B cell (primary cell): Measurements from ENCODE around the gene SSC5D. TPM values are rescaled to one million over a fixed set of nuclear protein-coding genes. Genes with fewer than 3 reads are reported as not detected.

ENCODE experiments used
- ATAC-seq: fragments of 200-7000 bp; cut with Tn5 transposase; one replicate; pipeline ENCODE4 v1.10.0; 2021; ENCODE audit warnings: low read depth, mild to moderate bottlenecking, moderate number of reproducible peaks, moderate library complexity
- CTCF ChIA-PET: fragments of 350-600 bp; sonication (Branson Sonifier 250); formaldehyde crosslinking; loops from one replicate; lab custom pipeline; 2021; ENCODE audit warnings: antibody characterized with exemption, inconsistent platforms; lab: Charles Lee
- POLR2A ChIA-PET: fragments of 350-600 bp; sonication (Branson Sonifier 250); formaldehyde crosslinking; loops from one replicate; lab custom pipeline; 2021; ENCODE audit warnings: antibody characterized with exemption; lab: Charles Lee
- DNase-seq: peaks from one replicate; pipeline ENCODE4 v3.0.0; 2013
- H2AFZ ChIP-seq: 2 replicates; pipeline ENCODE4 v1.6.1; 2012; ENCODE audit warnings: mild to moderate bottlenecking, low read depth, low read length; ENCODE audit not compliant: insufficient read depth, poor library complexity, severe bottlenecking
- H3K27ac ChIP-seq, 2 donors: 1 replicate in 1 of 2; 2 replicates in 1 of 2; pipeline ENCODE4 v1.5.1; 2012 to 2013; ENCODE audit warnings: low read length in 2 of 2, mild to moderate bottlenecking in 2 of 2, moderate library complexity in 1 of 2
- H3K27me3 ChIP-seq, 4 experiments: fragments of 200-600 bp in 1 of 4; sonication (generic) in 1 of 4; replicated peaks in 1 of 4; 1 replicate in 2 of 4; 2 replicates in 2 of 4; pipeline versions ENCODE4 v1.6.1 to v1.7.0; 2013 to 2016; ENCODE audit warnings: low read length in 3 of 4, mild to moderate bottlenecking in 2 of 4, mixed read lengths in 1 of 4, moderate library complexity in 1 of 4; ENCODE audit not compliant: insufficient read depth in 4 of 4, control insufficient read depth in 3 of 4; ENCODE audit errors: control extremely low read depth in 1 of 4
- H3K36me3 ChIP-seq, 2 experiments: replicated peaks in 1 of 2; 1 replicate in 1 of 2; 2 replicates in 1 of 2; pipeline versions ENCODE4 v1.6.1 to v1.7.1; 2013; ENCODE audit warnings: low read length in 1 of 2; ENCODE audit not compliant: insufficient read depth in 2 of 2, control insufficient read depth in 1 of 2; ENCODE audit errors: control extremely low read depth in 1 of 2, extremely low read depth in 1 of 2
- H3K4me1 ChIP-seq, 2 donors: fragments of 200-600 bp in 1 of 2; sonication (generic) in 1 of 2; 1 replicate in 1 of 2; 2 replicates in 1 of 2; pipeline versions ENCODE4 v1.5.1 to v1.6.1; 2013 to 2017; ENCODE audit warnings: low read length in 2 of 2; ENCODE audit not compliant: control insufficient read depth in 2 of 2, insufficient read depth in 2 of 2
- H3K4me2 ChIP-seq: replicated peaks from 2 replicates; pipeline ENCODE3; 2012; ENCODE audit warnings: mild to moderate bottlenecking, low read depth, low read length; ENCODE audit not compliant: poor library complexity, severe bottlenecking
- H3K4me3 ChIP-seq, 5 experiments: fragments of 200-600 bp in 1 of 5; sonication (generic) in 1 of 5; 1 replicate in 3 of 5; 2 replicates in 2 of 5; pipeline versions ENCODE4 v1.5.1 to v1.7.0; 2011 to 2016; ENCODE audit warnings: low read length in 4 of 5, mild to moderate bottlenecking in 4 of 5, low read depth in 2 of 5, control low read depth in 1 of 5, moderate library complexity in 1 of 5; ENCODE audit not compliant: insufficient read depth in 1 of 5; ENCODE audit errors: control extremely low read depth in 1 of 5, extremely low read depth in 1 of 5
- H3K79me2 ChIP-seq: fragments of 200-600 bp; sonication (generic); one replicate; pipeline ENCODE4 v1.6.0; 2016; ENCODE audit warnings: low read length; ENCODE audit not compliant: control insufficient read depth, insufficient read depth
- H3K9ac ChIP-seq: fragments of 200-600 bp; sonication (generic); 2 replicates; pipeline ENCODE4 v1.6.1; 2017; ENCODE audit warnings: mild to moderate bottlenecking, low read length, moderate library complexity
- H3K9me3 ChIP-seq, 3 donors: one replicate each; pipeline versions ENCODE4 v1.6.1 to v1.7.1; 2013; ENCODE audit warnings: low read length in 2 of 3; ENCODE audit not compliant: control insufficient read depth in 2 of 3, insufficient read depth in 1 of 3; ENCODE audit errors: control extremely low read depth in 1 of 3
- H4K20me1 ChIP-seq: 2 replicates; pipeline ENCODE4 v1.6.0; 2012; ENCODE audit warnings: mild to moderate bottlenecking, low read length; ENCODE audit not compliant: insufficient read depth, control insufficient read depth, poor library complexity, severe bottlenecking
- H3K27ac Mint-ChIP-seq: one replicate; pipeline ENCODE4 v1.8.0; 2021; ENCODE audit warnings: mixed read lengths
- H3K27me3 Mint-ChIP-seq: one replicate; pipeline ENCODE4 v1.8.0; 2021; ENCODE audit warnings: mixed read lengths
- H3K4me1 Mint-ChIP-seq: one replicate; pipeline ENCODE4 v1.8.0; 2021; ENCODE audit warnings: mixed read lengths
- H3K4me3 Mint-ChIP-seq: one replicate; pipeline ENCODE4 v1.8.0; 2021; ENCODE audit warnings: mixed read lengths
- H3K9me3 Mint-ChIP-seq: one replicate; pipeline ENCODE4 v1.8.0; 2022; ENCODE audit warnings: mixed read lengths; ENCODE audit not compliant: insufficient read depth
- EZH2 ChIP-seq: IDR thresholded peaks from 2 replicates; pipeline ENCODE4 v1.6.1; 2012; ENCODE audit warnings: borderline replicate concordance, low read depth, mild to moderate bottlenecking, moderate library complexity, low read length; ENCODE audit not compliant: insufficient read depth, poor library complexity, severe bottlenecking
- WGBS: methylation state at CpG from one replicate; pipeline ENCODE4 v1.1.5; 2013; ENCODE audit warnings: missing lambda C conversion rate; ENCODE audit not compliant: insufficient coverage; 5-methylcytosine and 5-hydroxymethylcytosine counted together
- intact Hi-C: fragments of 100-400 bp; cut with micrococcal nuclease; formaldehyde crosslinking; loops from one replicate; pipeline ENCODE4 v1.10.0; 2022
- polyA plus RNA-seq: library from polyadenylated mRNA; depleted of rRNA; stranded (reverse); fragments of >200 nt; gene quantifications from 2 replicates; pipeline ENCODE4 v1.2.3, GENCODE V29; 2012
- total RNA-seq, 2 donors: library from RNA; stranded (reverse); fragments of 120-200 nt in 1 of 2; gene quantifications; 1 replicate in 1 of 2; 2 replicates in 1 of 2; pipeline versions ENCODE4 v1.2.3 to v1.2.4, GENCODE V29; 2013 to 2022
- TF ChIP-seq, protein P1 (sequence below): fragments of 200-600 bp; IDR thresholded peaks from one replicate; pipeline ENCODE4 v1.8.0; 2022; ENCODE audit warnings: antibody characterized with exemption, mild to moderate bottlenecking

Gene SSC5D
- total and polyA plus RNA-seq, 2 donors (not counting 1 experiment from before 2014, with no cell fraction given) = 0.22 to 0.44 TPM

GRCh38 chr19:55527197-55528029 is 39.2 kb downstream of the SSC5D start:
- no peaks in the 10 kb centered on the region for H3K4me1 Mint-ChIP-seq
- peaks cover 10% of the 10 kb centered on the region for H3K27me3 Mint-ChIP-seq
- WGBS = 90% methylated on average over 20 of the region's 22 CpGs
- H3K4me3 Mint-ChIP-seq = no peak overlapping the region
- Histone ChIP-seq H3K4me3 (no peak overlapping the region), H4K20me1 (no peaks in the 10 kb centered on the region), H3K79me2 (no peaks in the 10 kb centered on the region), H2AFZ (no peak overlapping the region), H3K36me3 (no peaks in the 10 kb centered on the region), H3K4me1 (no peaks in the 10 kb centered on the region), H3K9ac (no peak overlapping the region), H3K4me2 (no peak overlapping the region), H3K9me3 (peaks cover 0 to 4% (median 0%) of the 10 kb centered on the region in 3 donors), H3K27ac (no peak overlapping the region), H3K27me3 (no peaks in the 10 kb centered on the region)
- ATAC-seq (no peak), DNase-seq (no peak)
- ChIA-PET POLR2A (no interaction called here), CTCF (no interaction called here)
- no peak overlapping the region for H3K27ac Mint-ChIP-seq
- TF ChIP-seq EZH2 = no peak
- TF ChIP-seq, protein P1, sequence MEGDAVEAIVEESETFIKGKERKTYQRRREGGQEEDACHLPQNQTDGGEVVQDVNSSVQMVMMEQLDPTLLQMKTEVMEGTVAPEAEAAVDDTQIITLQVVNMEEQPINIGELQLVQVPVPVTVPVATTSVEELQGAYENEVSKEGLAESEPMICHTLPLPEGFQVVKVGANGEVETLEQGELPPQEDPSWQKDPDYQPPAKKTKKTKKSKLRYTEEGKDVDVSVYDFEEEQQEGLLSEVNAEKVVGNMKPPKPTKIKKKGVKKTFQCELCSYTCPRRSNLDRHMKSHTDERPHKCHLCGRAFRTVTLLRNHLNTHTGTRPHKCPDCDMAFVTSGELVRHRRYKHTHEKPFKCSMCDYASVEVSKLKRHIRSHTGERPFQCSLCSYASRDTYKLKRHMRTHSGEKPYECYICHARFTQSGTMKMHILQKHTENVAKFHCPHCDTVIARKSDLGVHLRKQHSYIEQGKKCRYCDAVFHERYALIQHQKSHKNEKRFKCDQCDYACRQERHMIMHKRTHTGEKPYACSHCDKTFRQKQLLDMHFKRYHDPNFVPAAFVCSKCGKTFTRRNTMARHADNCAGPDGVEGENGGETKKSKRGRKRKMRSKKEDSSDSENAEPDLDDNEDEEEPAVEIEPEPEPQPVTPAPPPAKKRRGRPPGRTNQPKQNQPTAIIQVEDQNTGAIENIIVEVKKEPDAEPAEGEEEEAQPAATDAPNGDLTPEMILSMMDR = no peak
- H3K9me3 Mint-ChIP-seq = no peaks in the 10 kb centered on the region
- intact Hi-C loops = no loop called here
